Activated T-helper 2 cell treated with anti-CD3 and anti-CD28 coated beads, Interferon-gamma antibody, Interleukin-2, Interleukin-4, amounts not matched to agents 10 μg/mL and 5 μg/mL and 100 μg/mL, durations not matched to agents 14 hours and 24 hours and 36 hours (primary cell): ENCODE results near the gene PEAK1. TPM values are rescaled to one million over a fixed set of nuclear protein-coding genes. Genes with fewer than 3 reads are reported as not detected.
"Not testable (repeated sequence)": the region's sequence is repeated elsewhere in the genome, so short reads cannot be mapped to it uniquely, and the experiment has no call there.

Source experiments
- DNase-seq: peaks from one replicate; pipeline ENCODE4 v3.0.0; 2021; ENCODE audit warnings: low spot score
- H3K27ac Mint-ChIP-seq: one replicate; pipeline ENCODE4 v1.8.0; 2021; ENCODE audit warnings: mixed read lengths
- H3K27me3 Mint-ChIP-seq: one replicate; pipeline ENCODE4 v1.8.0; 2021; ENCODE audit warnings: low read depth, mixed read lengths
- H3K36me3 Mint-ChIP-seq: one replicate; pipeline ENCODE4 v1.8.0; 2021; ENCODE audit warnings: low read depth, mixed read lengths
- H3K4me1 Mint-ChIP-seq: one replicate; pipeline ENCODE4 v1.8.0; 2021; ENCODE audit warnings: low read depth, mixed read lengths
- H3K4me3 Mint-ChIP-seq: one replicate; pipeline ENCODE4 v1.8.0; 2021; ENCODE audit warnings: low read depth, mild to moderate bottlenecking, moderate library complexity, mixed read lengths
- H3K9me3 Mint-ChIP-seq: one replicate; pipeline ENCODE4 v1.8.0; 2021; ENCODE audit warnings: mixed read lengths
- intact Hi-C: fragments of 100-400 bp; cut with micrococcal nuclease; formaldehyde crosslinking; loops from one replicate; pipeline ENCODE4 v1.15.1; 2023
- total RNA-seq: library from RNA; stranded (reverse); gene quantifications from 2 replicates; pipeline ENCODE4 v1.2.3, GENCODE V29; 2022

Gene PEAK1
- total RNA-seq, 1 donor from 2014 or later = 26.0 TPM

- peaks cover 2% of the 10 kb centered on the region for H3K27me3 Mint-ChIP-seq
- H3K4me3 Mint-ChIP-seq = no peak overlapping the region
- DNase-seq = no peak
- H3K36me3 Mint-ChIP-seq = no peaks in the 10 kb centered on the region
- no peak overlapping the region for H3K27ac Mint-ChIP-seq
- H3K4me1 Mint-ChIP-seq = peaks cover 6% of the 10 kb centered on the region
- intact Hi-C loops = no loop called here
- H3K9me3 Mint-ChIP-seq = no peaks in the 10 kb centered on the region
These were observed 126.8 kb downstream of the PEAK1 start for GRCh38 chr15:77292969-77293558.

GRCh38 chr15:77291107-77291506 is 128.8 kb downstream of the PEAK1 start:
- no peak for DNase-seq
- Mint-ChIP-seq H3K4me3 (no peak overlapping the region), H3K4me1 (peaks cover 6% of the 10 kb centered on the region), H3K9me3 (no peaks in the 10 kb centered on the region), H3K27me3 (peaks cover 6% of the 10 kb centered on the region), H3K36me3 (no peaks in the 10 kb centered on the region), H3K27ac (no peak overlapping the region)
- intact Hi-C loops = no loop called here

- Mint-ChIP-seq H3K4me1 (no peaks in the 10 kb centered on the region), H3K27me3 (peaks cover 6% of the 10 kb centered on the region), H3K36me3 (peaks cover 12% of the 10 kb centered on the region), H3K27ac (no peak overlapping the region), H3K9me3 (no peaks in the 10 kb centered on the region), H3K4me3 (no peak overlapping the region)
- DNase-seq = no peak
- intact Hi-C loops = no loop called here
These were observed 132.5 kb downstream of the PEAK1 start for GRCh38 chr15:77287385-77287784.

GRCh38 chr15:77285057-77285997 is 134.6 kb downstream of the PEAK1 start:
- H3K4me3 Mint-ChIP-seq = no peak overlapping the region
- H3K27me3 Mint-ChIP-seq = peaks cover 6% of the 10 kb centered on the region

GRCh38 chr15:77282333-77282732 is 137.6 kb downstream of the PEAK1 start:
- no peaks in the 10 kb centered on the region for H3K4me1 Mint-ChIP-seq
- intact Hi-C loops = no loop called here
- H3K36me3 Mint-ChIP-seq = peaks cover 12% of the 10 kb centered on the region
- H3K27ac Mint-ChIP-seq = no peak overlapping the region
- H3K27me3 Mint-ChIP-seq = no peaks in the 10 kb centered on the region
- no peak overlapping the region for H3K4me3 Mint-ChIP-seq
- no peaks in the 10 kb centered on the region for H3K9me3 Mint-ChIP-seq
- DNase-seq = no peak

More at GRCh38 chr15:77285057-77285997, 134.6 kb downstream of the PEAK1 start:
- no peaks in the 10 kb centered on the region for H3K4me1 Mint-ChIP-seq
- no peak overlapping the region for H3K27ac Mint-ChIP-seq
- H3K9me3 Mint-ChIP-seq = no peaks in the 10 kb centered on the region
- DNase-seq = no peak
- H3K36me3 Mint-ChIP-seq = peaks cover 12% of the 10 kb centered on the region
- intact Hi-C loops = no loop called here

- Mint-ChIP-seq H3K27me3 (no peaks in the 10 kb centered on the region), H3K9me3 (no peaks in the 10 kb centered on the region), H3K27ac (no peak overlapping the region), H3K4me1 (peaks cover 11% of the 10 kb centered on the region), H3K36me3 (peaks cover 3% of the 10 kb centered on the region), H3K4me3 (no peak overlapping the region)
- intact Hi-C loops = no loop called here
- DNase-seq = no peak
These were observed 143.0 kb downstream of the PEAK1 start for GRCh38 chr15:77276943-77277342.

GRCh38 chr15:77276096-77276495 is 143.8 kb downstream of the PEAK1 start:
- peaks cover 3% of the 10 kb centered on the region for H3K36me3 Mint-ChIP-seq
- no peaks in the 10 kb centered on the region for H3K27me3 Mint-ChIP-seq
- intact Hi-C loops = no loop called here
- no peaks in the 10 kb centered on the region for H3K9me3 Mint-ChIP-seq
- DNase-seq = no peak
- H3K4me1 Mint-ChIP-seq = peaks cover 11% of the 10 kb centered on the region
- H3K4me3 Mint-ChIP-seq = no peak overlapping the region
- H3K27ac Mint-ChIP-seq = no peak overlapping the region

GRCh38 chr15:77273136-77273535 is 146.8 kb downstream of the PEAK1 start:
- H3K27ac Mint-ChIP-seq, H3K4me3 Mint-ChIP-seq, DNase-seq, H3K9me3 Mint-ChIP-seq, H3K27me3 Mint-ChIP-seq, intact Hi-C loops: not testable (repeated sequence)
- Mint-ChIP-seq H3K4me1 (peaks cover 11% of the 10 kb centered on the region), H3K36me3 (peaks cover 14% of the 10 kb centered on the region)

- intact Hi-C loops = no loop called here
- no peak for DNase-seq
- Mint-ChIP-seq H3K36me3 (peaks cover 14% of the 10 kb centered on the region), H3K27ac (no peak overlapping the region), H3K9me3 (peaks cover 14% of the 10 kb centered on the region), H3K27me3 (no peaks in the 10 kb centered on the region), H3K4me1 (no peaks in the 10 kb centered on the region), H3K4me3 (no peak overlapping the region)
These were observed 153.1 kb downstream of the PEAK1 start for GRCh38 chr15:77266708-77267386.

GRCh38 chr15:77255385-77255784 is 164.5 kb downstream of the PEAK1 start:
- no peaks in the 10 kb centered on the region for H3K27me3 Mint-ChIP-seq
- intact Hi-C loops = no loop called here
- H3K36me3 Mint-ChIP-seq = peaks cover 3% of the 10 kb centered on the region
- H3K9me3 Mint-ChIP-seq = peaks cover 3% of the 10 kb centered on the region
- no peak overlapping the region for H3K4me3 Mint-ChIP-seq
- no peak for DNase-seq
- no peak overlapping the region for H3K27ac Mint-ChIP-seq
- H3K4me1 Mint-ChIP-seq = no peaks in the 10 kb centered on the region

- Mint-ChIP-seq H3K4me3 (no peak overlapping the region), H3K36me3 (peaks cover 4% of the 10 kb centered on the region), H3K27me3 (no peaks in the 10 kb centered on the region), H3K9me3 (no peaks in the 10 kb centered on the region), H3K4me1 (no peaks in the 10 kb centered on the region), H3K27ac (no peak overlapping the region)
- intact Hi-C loops = no loop called here
- DNase-seq = no peak
These were observed 168.2 kb downstream of the PEAK1 start for GRCh38 chr15:77251662-77252061.

- no peaks in the 10 kb centered on the region for H3K9me3 Mint-ChIP-seq
These were observed 172.8 kb downstream of the PEAK1 start for GRCh38 chr15:77247116-77247515.

More at GRCh38 chr15:77247116-77247515, 172.8 kb downstream of the PEAK1 start:
- no peaks in the 10 kb centered on the region for H3K27me3 Mint-ChIP-seq
- H3K4me3 Mint-ChIP-seq = no peak overlapping the region
- peaks cover 3% of the 10 kb centered on the region for H3K4me1 Mint-ChIP-seq
- DNase-seq = no peak
- intact Hi-C loops = no loop called here
- H3K27ac Mint-ChIP-seq = no peak overlapping the region
- peaks cover 4% of the 10 kb centered on the region for H3K36me3 Mint-ChIP-seq
